HG03095 (cell line): ENCODE measurements around the gene BRME1.

ENCODE experiments used
- ATAC-seq: cut with Tn5 transposase; IDR thresholded peaks from one replicate; pipeline ENCODE4 v1.9.1; 2021; ENCODE audit warnings: moderate library complexity; ENCODE audit not compliant: unreplicated experiment

BRME1 gene

GRCh38 chr19:13890136-13890535 lies 15.8 kb downstream of the BRME1 start:
- no peak for ATAC-seq

- no peak for ATAC-seq
Observed at GRCh38 chr19:13888281-13888680, 17.6 kb downstream of the BRME1 start.

- no peak for ATAC-seq
Observed at GRCh38 chr19:13887517-13887916, 18.4 kb downstream of the BRME1 start.

GRCh38 chr19:13887018-13887436 lies 18.9 kb downstream of the BRME1 start:
- no peak for ATAC-seq

GRCh38 chr19:13885826-13886365 lies 20.0 kb downstream of the BRME1 start:
- no peak for ATAC-seq

GRCh38 chr19:13884726-13885591 lies 21.0 kb downstream of the BRME1 start:
- no peak for ATAC-seq

- ATAC-seq, result no peak
Observed at GRCh38 chr19:13883516-13884064, 22.3 kb downstream of the BRME1 start.

- ATAC-seq, result no peak
Observed at GRCh38 chr19:13882836-13883235, 23.1 kb downstream of the BRME1 start.

- no peak for ATAC-seq
Observed at GRCh38 chr19:13882419-13882795, 23.5 kb downstream of the BRME1 start.

GRCh38 chr19:13881692-13882418 lies 24.1 kb downstream of the BRME1 start:
- ATAC-seq, result no peak

GRCh38 chr19:13881251-13881691 lies 24.6 kb downstream of the BRME1 start:
- ATAC-seq, result no peak

GRCh38 chr19:13880059-13881043 lies 25.6 kb downstream of the BRME1 start:
- peak; percentile 77 for ATAC-seq

GRCh38 chr19:13877303-13877702 lies 28.6 kb downstream of the BRME1 start:
- no peak for ATAC-seq

GRCh38 chr19:13876834-13877233 lies 29.1 kb downstream of the BRME1 start, which contains the start of gene NANOS3:
Gene NANOS3 (plus strand): TSS chr19:13877134. CDS start chr19:13877249, 115 bp downstream.
- no peak for ATAC-seq

- ATAC-seq, result no peak
Observed at GRCh38 chr19:13875824-13876223, 30.1 kb downstream of the BRME1 start.

- no peak for ATAC-seq
Observed at GRCh38 chr19:13873834-13874515, 31.9 kb downstream of the BRME1 start.

- no peak for ATAC-seq
Observed at GRCh38 chr19:13872695-13873389, 33.1 kb downstream of the BRME1 start.

- no peak for ATAC-seq
Observed at GRCh38 chr19:13872339-13872694, 33.6 kb downstream of the BRME1 start.

- ATAC-seq, result no peak
Observed at GRCh38 chr19:13870873-13871272, 35.0 kb downstream of the BRME1 start.
